Body of pancreas (tissue), 4 donors: Measurements from ENCODE around the gene SNAPC4. TPM values are rescaled to one million over a fixed set of nuclear protein-coding genes. Genes with fewer than 3 reads are reported as not detected.

ENCODE experiments used
- ATAC-seq: fragments of 150-250 bp; one replicate; pipeline ENCODE4 v1.9.1; 2016
- DNase-seq, 4 donors: peaks; one replicate each; pipeline ENCODE4 v3.0.0-alpha.2; 2019
- H3K27ac ChIP-seq, 4 donors: fragments of 200-600 bp; sonication (generic); 1 replicate in 3 of 4; 2 replicates in 1 of 4; pipeline versions ENCODE4 v1.5.1 to v1.6.1; 2016 to 2019; ENCODE audit warnings: mild to moderate bottlenecking in 1 of 4, mixed read lengths in 1 of 4, moderate library complexity in 1 of 4
- H3K27me3 ChIP-seq, 2 donors: fragments of 200-600 bp; sonication (generic); one replicate each; pipeline ENCODE4 v1.6.0; 2016; ENCODE audit warnings: mild to moderate bottlenecking in 1 of 2
- H3K36me3 ChIP-seq, 2 donors: fragments of 200-600 bp; sonication (generic); replicated peaks in 1 of 2; 2 replicates each; pipeline ENCODE4 v1.5.1; 2016; ENCODE audit warnings: low read depth in 2 of 2; ENCODE audit not compliant: insufficient read depth in 1 of 2
- H3K4me1 ChIP-seq: fragments of 200-600 bp; sonication (generic); one replicate; pipeline ENCODE4 v1.6.0; 2016
- H3K4me3 ChIP-seq, 2 donors: fragments of 200-600 bp; sonication (generic); 1 replicate in 1 of 2; 2 replicates in 1 of 2; pipeline ENCODE4 v1.5.1; 2016 to 2019
- H3K9me3 ChIP-seq, 3 donors: fragments of 200-600 bp; sonication (generic); 1 replicate in 2 of 3; 2 replicates in 1 of 3; pipeline ENCODE4 v1.5.1; 2016
- CTCF ChIP-seq, 7 experiments: fragments of 450-650 bp in 4 of 7; fragments of 200-600 bp in 3 of 7; sonication (generic) in 3 of 7; IDR thresholded peaks; one replicate each; pipeline ENCODE4 v1.5.1; 2016 to 2019; ENCODE audit warnings: antibody characterized with exemption in 7 of 7
- POLR2A ChIP-seq, 3 donors: fragments of 450-650 bp; IDR thresholded peaks; one replicate each; pipeline ENCODE4 v1.6.1; 2016; ENCODE audit warnings: antibody characterized with exemption in 3 of 3, mild to moderate bottlenecking in 2 of 3
- WGBS, 2 donors: methylation state at CpG; one replicate each; pipeline ENCODE4 v1.1.5; 2017; 5-methylcytosine and 5-hydroxymethylcytosine counted together
- intact Hi-C: fragments of 100-400 bp; cut with DNase I; formaldehyde crosslinking; loops from one replicate; pipeline ENCODE4 v1.15.1; 2023
- total RNA-seq, 2 donors: library from RNA; depleted of rRNA; stranded (reverse); fragments of >200 nt; gene quantifications; one replicate each; pipeline ENCODE4 v1.1.0, GENCODE V29; 2016

Gene SNAPC4
- total RNA-seq, 2 donors from 2014 or later: 8.8 to 19.1 TPM

GRCh38 chr9:136357202-136357725 lies 42.7 kb downstream of the SNAPC4 start:
- intact Hi-C loops: no loop called here
- no peak for TF ChIP-seq POLR2A (IDR thresholded peaks at IDR 0.05)
- TF ChIP-seq CTCF (IDR thresholded peaks at IDR 0.05): no peak
- Histone ChIP-seq H3K9me3 (no peaks in the 10 kb centered on the region), H3K4me1 (peaks cover 11% of the 10 kb centered on the region), H3K4me3 (no peak overlapping the region), H3K27me3 (no peaks in the 10 kb centered on the region), H3K36me3 (no peaks in the 10 kb centered on the region), H3K27ac (no peak overlapping the region)
- 85 to 91% methylated on average over 16 to 17 of the region's 22 CpGs for WGBS, 2 donors
- DNase-seq (no peak), ATAC-seq (no peak)

- no peak overlapping the region for H3K4me3 ChIP-seq
- H3K27me3 ChIP-seq: no peaks in the 10 kb centered on the region
- intact Hi-C loops: no loop called here
- no peaks in the 10 kb centered on the region for H3K9me3 ChIP-seq
- no peak overlapping the region for H3K27ac ChIP-seq
- peaks cover 5% of the 10 kb centered on the region for H3K4me1 ChIP-seq
- no peak for DNase-seq
- WGBS, 2 donors: 83 to 93% methylated on average over 3 to 53 of the region's 54 CpGs
- ATAC-seq: no peak
- TF ChIP-seq POLR2A (IDR thresholded peaks at IDR 0.05) (no peak), CTCF (IDR thresholded peaks at IDR 0.05) (no peak)
- H3K36me3 ChIP-seq: no peaks in the 10 kb centered on the region
Observed at GRCh38 chr9:136355616-136356557, 44.1 kb downstream of the SNAPC4 start.

GRCh38 chr9:136354592-136355085 lies 45.3 kb downstream of the SNAPC4 start:
- TF ChIP-seq CTCF (IDR thresholded peaks at IDR 0.05) (no peak), POLR2A (IDR thresholded peaks at IDR 0.05) (no peak)
- Histone ChIP-seq H3K27ac (no peak overlapping the region), H3K4me3 (no peak overlapping the region), H3K36me3 (no peaks in the 10 kb centered on the region), H3K27me3 (no peaks in the 10 kb centered on the region), H3K9me3 (no peaks in the 10 kb centered on the region), H3K4me1 (peaks cover 5% of the 10 kb centered on the region)
- peak in 1 of 4 donors; percentile 69 for DNase-seq
- 42 to 50% methylated on average over 5 to 9 of the region's 17 CpGs for WGBS, 2 donors
- intact Hi-C loops: no loop called here
- peak; percentile 13 for ATAC-seq

GRCh38 chr9:136353757-136354488 lies 46.0 kb downstream of the SNAPC4 start:
- intact Hi-C loops: no loop called here
- no peak for DNase-seq
- Histone ChIP-seq H3K9me3 (no peaks in the 10 kb centered on the region), H3K4me1 (peaks cover 5% of the 10 kb centered on the region), H3K4me3 (no peak overlapping the region), H3K27ac (no peak overlapping the region), H3K36me3 (no peaks in the 10 kb centered on the region), H3K27me3 (no peaks in the 10 kb centered on the region)
- TF ChIP-seq CTCF (IDR thresholded peaks at IDR 0.05): no peak
- TF ChIP-seq POLR2A (IDR thresholded peaks at IDR 0.05): no peak
- no peak for ATAC-seq
- 73% methylated on average over 11 of the region's 13 CpGs; no CpG with 5 or more reads in 1 of the 2 donors for WGBS, 2 donors
